ENCODE measurements around the gene ACTR6.

GRCh38 chr12:100219328-100220109, 18.9 kb downstream of the ACTR6 start:
- TF ChIP-seq CTCF (IDR thresholded peaks at IDR 0.05; ENCODE audit: extremely low read depth in 1 of 2, insufficient read depth in 1 of 2, low read depth in 1 of 2, low read length in 2 of 2) (no peak), POLR2AphosphoS5 (IDR thresholded peaks at IDR 0.05; ENCODE audit: insufficient read depth, low read depth, low read length) (no peak), MYC (IDR thresholded peaks at IDR 0.05; ENCODE audit: low read depth, low read length) (no peak), MAX (IDR thresholded peaks at IDR 0.05; ENCODE audit: insufficient read depth, insufficient read length) (no peak), POLR2A (IDR thresholded peaks at IDR 0.05; ENCODE audit: low read depth, low read length) (no peak)

Data from endothelial cell of umbilical vein (primary cell).